HG02642 (cell line): Measurements from ENCODE around the gene SGMS1.
"Not testable (repeated sequence)": the region's sequence is repeated elsewhere in the genome, so short reads cannot be mapped to it uniquely, and the experiment has no call there.

Source experiments
- ATAC-seq: cut with Tn5 transposase; IDR thresholded peaks from one replicate; pipeline ENCODE4 v1.9.1; 2021; ENCODE audit warnings: mild to moderate bottlenecking; ENCODE audit not compliant: unreplicated experiment, poor library complexity

The SGMS1 gene

DNA sequence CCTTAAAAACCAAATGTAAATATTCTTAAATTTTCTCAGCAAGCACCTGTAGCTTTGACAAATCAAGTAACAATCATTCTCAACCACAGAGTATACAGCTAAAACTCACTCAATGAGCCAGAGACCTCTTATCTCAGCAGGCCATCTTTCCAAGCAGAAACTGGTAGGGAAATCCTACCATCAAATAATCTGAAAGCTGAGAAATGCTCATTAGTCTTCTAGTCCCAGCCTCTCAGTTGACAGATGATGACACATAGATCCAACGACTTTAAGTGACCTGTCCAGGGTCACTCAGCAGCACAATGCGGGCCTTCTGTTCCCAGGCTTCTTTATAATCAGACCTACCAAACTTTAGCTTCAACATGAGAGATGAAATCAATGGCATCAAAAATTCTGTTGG, 184.6 kb downstream of the SGMS1 start:
- ATAC-seq, result no peak

DNA sequence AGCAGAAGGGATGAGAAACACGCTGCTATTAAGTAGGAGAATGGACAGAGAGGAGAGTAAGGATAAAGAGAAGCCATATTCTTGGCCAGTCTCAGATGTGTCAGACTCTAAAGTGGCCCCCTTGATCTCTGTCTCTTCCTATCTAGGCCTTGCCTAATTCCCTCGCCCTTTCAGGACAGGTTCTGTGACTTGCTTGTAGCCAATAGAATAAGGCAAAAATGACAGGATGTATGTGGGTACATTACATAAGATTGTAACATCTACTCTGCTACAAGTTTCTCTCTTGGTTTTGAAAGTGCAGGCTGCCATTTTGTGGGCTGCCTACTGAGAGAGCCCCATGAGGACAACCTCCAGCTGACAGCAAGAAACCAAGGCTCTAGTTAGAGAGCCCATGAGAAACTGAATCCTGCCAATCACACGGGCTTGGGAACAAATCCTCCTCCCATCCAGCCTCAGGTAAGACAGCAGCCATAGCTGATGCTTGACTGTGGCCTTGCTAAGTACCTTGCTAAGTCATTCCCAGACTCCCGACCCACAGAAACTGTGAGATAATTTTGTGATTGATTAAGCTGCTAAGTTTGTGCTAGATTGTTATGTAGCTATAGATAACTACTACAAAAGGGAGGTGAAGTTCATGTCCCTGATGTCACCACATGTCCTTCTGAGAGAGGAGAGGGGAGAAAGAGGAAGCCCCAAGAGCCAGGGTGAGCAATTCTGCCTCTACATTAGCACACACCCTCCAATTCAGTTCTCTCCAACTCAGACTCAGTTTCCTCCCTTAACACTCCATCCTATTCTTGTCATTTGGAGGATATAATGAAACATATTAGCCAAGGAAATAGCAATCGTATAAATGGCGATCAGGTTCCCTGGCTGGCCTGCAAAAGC, 185.5 kb downstream of the SGMS1 start:
- ATAC-seq, result no peak

DNA sequence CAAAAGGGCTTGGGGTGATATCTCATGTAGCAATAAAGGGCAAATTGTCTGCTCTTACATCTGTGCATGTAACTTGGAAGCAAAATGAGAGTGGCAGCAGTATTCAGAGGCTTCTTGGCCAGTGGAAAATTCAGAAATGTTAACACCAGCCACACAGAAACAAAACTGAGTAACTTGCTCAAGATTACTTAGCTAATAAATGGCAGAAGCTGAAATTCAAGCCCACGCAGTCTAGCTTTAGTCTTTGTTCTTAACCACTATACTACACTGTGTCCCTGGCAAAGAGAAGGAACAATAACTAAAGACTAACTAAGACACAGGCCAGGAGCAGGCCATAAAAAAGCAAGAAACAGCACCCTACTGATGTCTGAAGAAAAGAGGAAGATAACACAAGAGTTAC, 186.5 kb downstream of the SGMS1 start:
- peak; percentile 40 for ATAC-seq

DNA sequence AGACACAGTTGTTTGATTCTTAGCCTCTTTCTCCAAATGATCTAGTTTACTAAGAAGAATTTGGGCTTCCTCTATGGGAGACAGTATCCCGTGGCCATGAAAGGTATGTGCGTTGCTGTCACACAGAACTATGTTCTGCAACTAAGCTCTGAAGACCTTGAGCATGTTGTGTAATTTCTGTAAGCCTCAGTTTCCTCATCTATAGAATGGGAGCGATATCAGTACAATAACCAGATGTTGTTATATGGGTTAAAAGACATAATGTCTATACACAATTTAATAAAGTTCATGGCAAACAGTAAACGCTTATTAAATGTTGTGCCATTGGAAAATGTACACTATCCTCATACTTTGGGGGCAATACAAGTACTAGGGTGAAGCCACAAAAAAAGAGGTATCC, 187.0 kb downstream of the SGMS1 start:
- ATAC-seq, result no peak

DNA sequence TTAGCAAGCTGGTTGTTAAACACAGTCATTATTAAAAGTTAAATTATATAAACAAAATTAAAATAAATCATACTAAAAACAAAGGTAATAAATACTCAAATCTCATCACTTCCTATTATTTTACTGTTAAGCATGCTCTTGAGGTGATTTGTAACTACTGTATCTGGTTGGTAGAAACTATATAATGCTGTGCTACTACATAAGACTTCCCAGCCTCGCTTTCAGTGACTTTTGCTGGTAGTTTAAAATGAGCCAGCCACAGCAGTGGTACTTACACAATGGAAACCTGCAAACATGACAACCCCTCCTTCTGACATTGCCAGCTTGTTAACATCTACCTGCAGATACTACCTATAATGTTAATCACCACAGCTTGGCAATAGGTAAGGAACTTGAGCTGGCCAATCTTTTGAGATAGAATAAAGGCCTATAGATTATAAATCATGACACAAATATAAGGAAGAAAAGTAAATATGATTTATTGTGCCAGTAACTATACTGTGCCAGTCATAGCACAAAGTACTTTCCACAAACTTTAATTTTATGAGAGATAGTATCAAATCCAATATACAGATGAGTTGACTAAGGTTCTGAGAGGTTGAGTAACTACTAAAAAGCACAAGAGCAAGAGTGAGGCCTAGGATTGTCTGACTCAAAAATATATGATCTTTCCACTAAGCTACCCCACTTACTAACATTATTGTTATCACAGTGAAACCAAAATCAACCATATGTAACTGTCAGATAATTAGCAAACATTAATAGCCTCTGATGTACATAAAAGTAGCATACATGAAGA, 191.3 kb downstream of the SGMS1 start:
- ATAC-seq, result peak; percentile 38

DNA sequence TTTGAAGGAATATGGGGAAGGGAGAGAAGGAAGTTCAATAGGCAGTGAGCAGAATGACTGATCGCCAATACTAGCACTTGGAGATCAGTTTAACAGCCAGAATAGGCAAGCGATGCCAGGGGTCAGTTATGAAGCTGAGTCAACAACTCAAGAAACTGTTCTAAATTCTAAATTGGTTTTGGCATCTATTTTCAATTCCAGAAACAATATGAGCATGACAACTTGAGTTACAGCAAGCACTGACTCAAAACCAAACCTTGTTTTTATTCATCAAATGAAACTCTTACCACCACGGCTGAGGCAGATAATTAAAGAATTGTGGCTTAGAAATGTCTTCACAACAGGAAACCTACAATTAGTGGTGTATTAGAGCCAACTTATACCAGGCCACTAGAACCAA, 192.0 kb downstream of the SGMS1 start:
- peak; percentile 84 for ATAC-seq

DNA sequence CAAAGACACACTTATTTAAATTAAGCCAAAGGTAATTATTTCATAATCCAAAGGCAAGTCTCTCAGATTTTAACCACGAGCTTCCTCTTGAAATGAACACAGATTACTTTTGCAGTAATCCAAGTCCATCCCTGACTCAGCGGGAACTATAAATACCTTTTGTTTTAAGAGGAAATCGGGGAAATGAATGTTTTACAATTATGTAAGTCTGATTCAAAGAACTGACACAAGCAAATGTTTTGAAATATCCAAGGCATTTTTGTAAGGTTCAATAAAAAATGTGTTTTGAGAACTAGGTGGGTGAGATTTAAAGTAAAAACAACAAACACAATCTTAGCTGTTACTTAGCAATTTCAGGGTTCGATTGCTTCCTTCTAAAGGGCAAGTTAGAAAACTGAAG, 192.6 kb downstream of the SGMS1 start:
- no peak for ATAC-seq

DNA sequence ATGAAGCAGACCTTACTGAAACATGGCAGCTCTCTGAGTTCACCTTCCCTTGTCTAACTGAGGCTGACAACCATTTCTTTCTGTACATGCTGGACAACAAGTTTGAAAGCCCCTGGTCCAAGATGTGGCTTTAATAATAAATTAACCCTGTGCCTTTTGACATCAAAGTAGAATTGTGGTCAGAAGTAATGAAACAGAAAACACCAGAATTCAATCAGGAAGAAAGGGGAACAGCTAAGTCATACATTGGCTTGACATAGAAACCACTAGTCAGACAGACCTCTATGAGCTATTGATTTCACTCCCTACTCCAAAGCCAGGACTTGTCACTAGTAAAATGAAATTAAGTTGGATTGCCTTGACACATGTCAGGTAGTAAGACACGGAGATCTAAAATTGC, 197.3 kb downstream of the SGMS1 start:
- peak; percentile 80 for ATAC-seq

DNA sequence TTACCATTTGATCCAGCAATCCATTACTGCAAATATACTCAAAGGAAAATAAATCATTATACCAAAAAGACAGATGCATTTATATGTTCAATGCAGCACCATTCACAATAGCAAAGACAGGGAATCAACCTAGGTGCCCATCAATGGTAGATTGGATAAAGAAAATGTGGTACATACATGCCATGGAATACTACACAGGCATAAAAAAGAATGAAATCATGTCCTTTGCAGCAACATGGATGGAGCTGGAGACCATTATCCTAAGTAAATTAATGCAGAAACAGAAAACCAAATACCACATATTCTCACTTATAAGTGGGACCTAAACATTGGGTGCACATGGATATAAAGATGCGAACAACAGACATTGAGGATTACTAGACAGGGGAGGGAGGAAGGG, 198.5 kb downstream of the SGMS1 start:
- ATAC-seq, result not testable (repeated sequence)

DNA sequence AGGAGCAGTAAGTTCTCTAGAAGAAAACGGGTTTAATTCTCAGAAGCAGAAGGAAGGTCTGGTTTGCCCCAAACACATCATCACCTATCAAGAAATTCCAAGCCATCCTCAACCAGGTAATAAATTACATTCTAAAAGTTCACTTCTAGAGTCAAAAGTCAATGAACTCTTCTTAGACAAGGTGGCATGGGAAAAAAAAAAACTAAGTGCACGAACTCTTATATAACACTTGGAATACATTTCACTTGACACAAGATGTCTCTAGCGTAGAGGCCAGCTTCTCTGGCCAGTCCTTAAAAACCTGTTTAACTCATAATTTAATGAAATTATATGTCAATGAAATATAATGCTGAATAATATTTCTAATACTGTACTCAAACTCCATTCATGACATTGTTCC, 200.3 kb downstream of the SGMS1 start:
- no peak for ATAC-seq

DNA sequence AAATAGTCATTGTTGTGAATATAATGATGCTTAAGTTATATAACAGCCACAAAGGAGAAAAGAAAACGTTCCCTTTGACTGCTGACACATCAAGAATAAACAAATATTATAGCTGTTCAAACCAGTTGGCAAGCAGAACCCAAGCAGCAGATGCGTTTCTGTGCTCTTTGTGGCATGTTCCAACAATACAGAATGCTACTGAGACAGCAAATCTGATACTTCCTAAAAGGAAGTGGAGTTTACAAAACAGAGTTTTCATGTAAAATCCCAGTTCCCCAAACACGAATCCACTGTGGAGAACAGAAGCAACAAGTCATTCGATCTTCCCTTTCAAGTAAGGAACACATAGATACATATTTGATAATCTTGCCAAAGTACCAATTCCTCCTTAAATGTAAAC, 201.5 kb downstream of the SGMS1 start:
- no peak for ATAC-seq

DNA sequence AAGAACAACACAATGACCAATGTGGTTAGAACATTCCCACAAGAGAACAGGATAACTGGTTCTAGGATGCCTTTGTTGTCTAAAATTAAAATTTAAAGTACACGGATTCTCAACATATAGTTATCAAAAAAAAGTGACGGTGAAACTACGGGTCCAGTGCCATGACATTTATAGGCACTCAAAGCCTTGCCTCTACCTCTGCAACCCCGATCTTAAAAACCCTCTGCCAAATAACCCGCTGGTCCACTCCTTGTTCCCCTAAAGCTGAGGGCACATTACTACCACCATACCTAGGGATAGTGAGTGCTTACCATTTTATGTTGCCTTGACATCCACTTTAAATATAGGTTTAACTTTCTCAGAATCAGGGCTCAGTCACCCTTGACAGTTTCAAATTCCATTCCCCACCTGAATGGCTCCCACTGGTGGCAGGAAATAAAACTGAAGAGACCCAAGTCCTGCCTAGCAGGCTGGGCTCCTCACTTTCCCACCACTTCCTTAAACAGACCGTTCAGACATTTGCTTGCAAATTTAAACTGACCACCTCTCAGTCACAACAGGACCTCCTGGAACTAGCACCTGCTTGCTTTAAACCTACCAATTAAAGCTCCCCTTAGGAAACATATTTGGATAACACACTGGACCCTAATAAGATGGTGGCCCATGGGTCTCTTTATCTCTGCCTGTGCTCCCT, 202.6 kb downstream of the SGMS1 start:
- peak; percentile 37 for ATAC-seq

DNA sequence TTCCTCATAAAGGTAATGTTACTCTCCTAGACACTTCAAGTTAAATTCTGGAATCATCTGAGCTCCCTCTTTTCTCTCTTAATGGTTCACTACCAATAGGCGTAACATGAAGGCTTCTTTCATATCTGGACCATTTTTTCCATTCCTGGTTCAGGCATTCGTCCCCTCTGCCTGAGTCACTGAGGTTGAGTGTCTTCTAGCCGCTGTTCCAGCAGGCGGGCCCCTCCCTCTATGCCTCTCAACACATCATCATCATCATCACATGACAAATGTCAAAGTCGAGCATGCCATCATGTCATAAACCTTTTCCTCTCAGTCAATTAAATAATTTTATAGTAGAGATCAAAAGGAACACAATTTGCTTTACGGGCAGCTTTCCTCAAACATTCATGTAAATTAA, 203.6 kb downstream of the SGMS1 start:
- no peak for ATAC-seq

DNA sequence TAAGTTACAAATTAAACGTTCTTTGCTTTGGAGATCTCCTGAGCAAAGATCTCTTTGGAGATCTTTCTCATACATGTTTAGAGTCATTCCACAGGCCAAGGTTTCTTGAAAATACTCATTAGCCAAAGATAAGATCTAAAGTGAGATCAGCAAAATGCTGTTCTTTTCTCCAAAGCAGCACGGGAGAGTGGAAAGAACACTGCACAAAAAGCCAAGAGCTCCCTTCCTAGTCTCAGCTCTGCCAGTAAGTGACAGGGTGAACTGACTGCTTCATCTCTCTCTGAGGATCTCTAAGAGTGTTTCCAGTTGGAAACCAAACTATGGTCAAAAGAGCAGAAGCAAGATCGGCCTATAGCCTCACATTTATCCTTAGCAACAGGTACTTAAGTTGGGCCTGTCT, 204.0 kb downstream of the SGMS1 start:
- ATAC-seq, result no peak

DNA sequence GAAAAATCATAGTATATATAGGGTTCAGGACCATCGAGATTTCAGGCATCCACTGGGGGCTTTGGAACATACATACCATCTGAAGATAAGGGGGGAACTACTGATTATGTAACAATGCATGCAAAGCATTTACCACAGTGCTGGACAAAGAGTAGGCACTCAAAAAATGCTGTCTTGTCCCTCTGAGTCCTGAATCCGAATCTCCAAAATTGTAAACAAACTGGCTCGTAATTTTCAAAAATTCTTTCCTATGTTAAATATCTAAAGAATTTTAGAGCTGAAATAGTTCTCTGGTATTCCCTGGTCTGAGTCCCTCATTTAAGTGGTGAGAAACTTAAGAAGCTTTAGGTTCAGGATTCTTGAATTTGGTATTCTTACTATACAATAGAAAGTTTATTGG, 204.7 kb downstream of the SGMS1 start:
- no peak for ATAC-seq

DNA sequence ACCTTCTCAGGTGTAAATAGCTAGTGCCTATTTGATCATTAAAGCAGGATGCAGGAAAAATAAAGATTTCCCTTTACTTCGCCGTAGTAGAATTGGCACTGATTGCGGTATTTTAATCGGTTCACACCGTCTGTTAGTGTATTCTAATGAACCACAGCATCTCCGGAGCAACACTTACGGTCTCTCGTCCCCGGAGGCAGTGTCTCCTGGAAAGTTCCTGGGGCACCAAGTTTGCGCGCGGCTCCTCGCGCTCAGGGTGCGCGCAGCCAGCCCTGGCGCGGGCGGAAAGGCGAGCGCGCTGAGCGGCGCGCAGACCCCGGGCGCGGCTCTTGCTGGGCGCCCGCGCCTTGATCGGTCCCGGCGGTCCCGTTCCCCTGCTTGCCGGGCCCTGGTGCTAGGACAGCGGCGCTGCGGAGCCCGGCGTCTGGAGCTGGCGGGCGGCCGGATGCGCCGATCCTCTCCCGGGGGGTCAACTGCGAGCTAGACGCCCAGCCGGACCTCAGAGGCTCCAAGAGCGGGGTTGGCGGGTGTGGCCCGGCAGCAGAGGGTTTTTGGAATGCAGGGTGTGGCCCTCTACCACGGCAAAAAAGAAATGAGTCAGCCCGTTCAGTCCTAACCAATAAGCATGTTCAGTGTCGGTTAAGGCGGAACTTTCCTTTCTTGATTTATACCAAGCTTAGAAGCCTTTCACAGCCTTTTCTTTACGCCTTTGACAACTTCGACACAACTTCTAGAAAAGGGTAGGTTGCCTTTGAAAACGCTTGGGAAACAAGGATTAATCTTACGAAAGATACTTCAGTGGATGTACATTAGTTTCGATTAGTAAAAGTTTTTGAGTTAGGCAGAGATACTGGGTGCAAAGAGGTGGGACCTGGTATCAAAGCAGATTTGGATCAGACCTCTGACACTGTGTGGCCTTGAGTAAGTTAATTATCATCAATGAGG, 205.6 kb downstream of the SGMS1 start:
- peak; percentile 84 for ATAC-seq

DNA sequence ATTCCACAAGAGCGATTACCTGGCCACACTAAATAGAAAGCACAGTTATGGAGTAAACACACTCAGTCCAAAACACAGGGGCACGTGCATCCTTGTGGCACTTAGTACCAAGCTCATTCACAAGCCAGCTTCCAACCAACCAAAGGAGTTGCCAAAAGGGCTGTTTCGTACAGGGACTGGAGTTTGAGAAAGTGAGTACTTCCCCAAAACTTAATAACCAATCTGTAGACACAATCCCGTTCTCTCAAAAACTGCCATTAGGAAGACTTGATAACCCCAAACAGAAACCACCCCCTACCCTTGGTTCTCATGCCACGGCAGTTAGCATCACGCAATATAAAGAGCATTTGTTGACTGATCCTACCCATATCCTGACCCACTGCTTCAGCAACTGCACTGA, 206.3 kb downstream of the SGMS1 start:
- ATAC-seq, result peak; percentile 21

DNA sequence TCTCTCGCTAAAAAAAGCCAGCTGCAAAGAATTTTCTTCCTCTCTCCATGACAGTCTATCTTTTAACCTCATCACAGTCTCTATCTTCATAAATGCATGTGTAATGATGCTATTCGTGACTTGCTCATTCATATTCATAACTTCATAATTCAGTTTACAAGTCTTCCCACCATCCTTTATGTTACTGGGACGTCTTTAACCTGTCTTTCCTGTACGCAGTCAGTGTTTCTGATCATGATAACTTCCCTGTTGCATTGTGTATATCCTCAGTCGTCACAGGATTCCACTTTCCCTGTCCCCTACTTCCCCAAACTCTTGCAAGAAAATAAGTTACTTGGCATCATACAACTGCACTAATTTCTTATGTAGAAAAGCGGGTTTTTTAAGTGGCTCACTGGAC, 206.9 kb downstream of the SGMS1 start:
- no peak for ATAC-seq

DNA sequence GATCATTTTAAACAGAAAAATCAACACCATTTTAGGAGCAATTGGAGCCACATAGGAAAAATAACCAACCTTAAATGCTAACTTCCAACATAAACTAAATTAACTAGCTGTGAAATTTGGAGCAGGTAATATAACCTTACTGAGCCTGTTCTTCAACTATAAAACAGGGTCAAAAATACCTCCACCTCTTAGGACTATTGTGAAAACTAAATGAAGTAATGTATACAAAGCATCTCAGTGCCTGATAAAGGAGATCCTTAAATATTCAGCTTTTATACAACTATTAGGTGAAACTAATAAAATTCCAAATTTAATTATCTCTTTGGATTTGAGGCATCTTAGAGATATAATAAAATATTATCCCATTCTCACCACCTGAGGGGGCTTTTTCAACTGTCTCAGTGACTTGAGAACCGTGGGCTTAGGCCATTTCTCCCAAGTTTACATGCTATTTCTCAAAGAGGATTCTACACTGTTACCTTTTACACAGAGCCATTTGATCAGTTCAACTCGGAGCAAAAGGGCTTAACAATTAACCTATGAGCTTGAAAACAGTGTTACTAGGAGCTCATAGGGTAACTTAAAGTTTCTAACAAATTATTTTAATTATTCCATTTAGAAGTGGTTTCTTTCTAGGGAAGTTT, 207.5 kb downstream of the SGMS1 start:
- ATAC-seq, result no peak
